Head of caudate nucleus (tissue), 42 donors: ENCODE results near the gene HRCT1.
"Not testable (repeated sequence)": the region's sequence is repeated elsewhere in the genome, so short reads cannot be mapped to it uniquely, and the experiment has no call there.

Source experiments
- DNase-seq, 42 donors: peaks; one replicate each; pipeline versions ENCODE4 v3.0.0 to v3.0.0-alpha.2; 2020 to 2021; ENCODE audit warnings: mixed read lengths in 7 of 42
- intact Hi-C: fragments of 100-400 bp; cut with DNase I; formaldehyde crosslinking; loops from one replicate; pipeline ENCODE4 v1.15.0; 2022

The HRCT1 gene

DNA sequence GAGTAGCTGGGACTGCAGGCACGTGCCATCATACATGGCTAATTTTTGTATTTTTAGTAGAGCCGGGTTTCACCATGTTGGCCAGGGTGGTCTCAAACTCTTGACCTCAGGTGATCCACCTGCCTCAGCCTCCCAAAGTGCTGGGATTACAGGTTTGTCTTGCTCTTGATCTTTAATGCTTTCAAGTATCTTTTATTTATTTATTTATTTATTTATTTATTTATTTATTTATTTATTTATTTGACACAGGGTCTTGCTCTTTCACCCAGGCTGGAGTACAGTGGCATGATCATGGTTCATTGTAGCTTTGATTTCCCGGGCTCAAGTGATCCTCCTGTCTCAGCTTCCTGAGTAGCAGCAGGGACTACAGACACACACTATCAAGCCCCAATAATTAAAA is 21.1 kb upstream of the HRCT1 start:
- intact Hi-C loops = loop anchor here (5.0 kb wide), 1 partner anchor 93 kb away; the partner anchor contains the start of gene NPR2
- not testable (repeated sequence) for DNase-seq

DNA sequence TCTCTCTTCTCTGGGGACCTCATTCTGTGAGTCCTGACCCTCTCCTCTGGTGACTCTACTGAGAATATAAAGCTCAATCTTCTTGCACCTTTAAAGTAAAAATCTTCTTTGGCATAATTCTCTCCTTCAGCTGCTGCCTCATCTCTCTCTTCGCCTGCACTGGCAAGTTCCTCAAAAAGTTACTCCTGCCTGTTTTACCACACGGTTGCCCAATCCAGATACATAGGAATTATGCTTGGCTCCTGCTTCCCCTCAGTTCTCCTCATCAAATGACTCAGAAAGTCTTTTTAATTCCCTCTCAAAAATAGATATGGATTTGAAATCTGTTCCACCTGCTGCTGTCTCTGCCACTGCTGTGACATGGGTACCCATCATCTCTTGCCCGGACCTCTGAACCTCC is 14.4 kb upstream of the HRCT1 start:
- DNase-seq = no peak
- intact Hi-C loops = no loop called here

DNA sequence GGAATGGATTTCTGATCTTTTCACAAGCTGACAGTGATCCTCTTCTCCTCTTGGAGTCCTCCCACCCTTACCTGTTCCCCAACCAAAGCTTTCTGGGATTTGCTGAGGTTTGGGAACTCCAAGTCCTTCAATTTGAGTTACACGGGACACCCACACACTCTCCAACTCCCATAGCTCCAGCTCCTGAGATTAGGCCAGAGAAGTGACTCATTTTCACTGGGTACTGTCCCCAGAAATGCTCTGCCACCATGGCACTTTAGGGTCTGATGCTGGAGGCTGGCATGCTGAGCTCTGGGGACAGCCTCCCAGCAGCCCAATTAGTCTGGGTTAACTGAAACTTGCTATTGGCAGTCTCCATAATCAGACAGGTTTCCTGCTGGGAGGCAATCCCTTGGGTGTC is 14.0 kb upstream of the HRCT1 start:
- intact Hi-C loops = no loop called here
- no peak for DNase-seq

DNA sequence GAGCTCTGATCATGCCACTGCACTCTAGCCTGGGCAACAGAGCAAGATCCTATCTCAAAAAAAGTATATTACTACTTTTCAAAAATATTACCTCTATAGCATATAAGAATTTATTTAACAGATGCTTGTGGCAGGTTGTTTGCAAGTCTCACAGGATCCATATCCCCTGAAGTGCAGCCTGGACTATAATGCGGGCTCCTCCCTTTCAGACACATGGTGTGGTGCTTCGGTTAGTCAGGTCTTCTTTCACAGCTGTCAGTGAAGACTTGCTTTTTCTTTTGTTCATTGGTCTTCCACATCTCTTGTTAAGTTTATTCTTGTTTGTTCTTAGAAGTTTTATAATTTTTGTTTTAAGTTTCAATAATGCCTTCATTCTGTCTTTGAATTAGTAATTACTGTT is 9.4 kb upstream of the HRCT1 start:
- DNase-seq = no peak
- intact Hi-C loops = no loop called here

DNA sequence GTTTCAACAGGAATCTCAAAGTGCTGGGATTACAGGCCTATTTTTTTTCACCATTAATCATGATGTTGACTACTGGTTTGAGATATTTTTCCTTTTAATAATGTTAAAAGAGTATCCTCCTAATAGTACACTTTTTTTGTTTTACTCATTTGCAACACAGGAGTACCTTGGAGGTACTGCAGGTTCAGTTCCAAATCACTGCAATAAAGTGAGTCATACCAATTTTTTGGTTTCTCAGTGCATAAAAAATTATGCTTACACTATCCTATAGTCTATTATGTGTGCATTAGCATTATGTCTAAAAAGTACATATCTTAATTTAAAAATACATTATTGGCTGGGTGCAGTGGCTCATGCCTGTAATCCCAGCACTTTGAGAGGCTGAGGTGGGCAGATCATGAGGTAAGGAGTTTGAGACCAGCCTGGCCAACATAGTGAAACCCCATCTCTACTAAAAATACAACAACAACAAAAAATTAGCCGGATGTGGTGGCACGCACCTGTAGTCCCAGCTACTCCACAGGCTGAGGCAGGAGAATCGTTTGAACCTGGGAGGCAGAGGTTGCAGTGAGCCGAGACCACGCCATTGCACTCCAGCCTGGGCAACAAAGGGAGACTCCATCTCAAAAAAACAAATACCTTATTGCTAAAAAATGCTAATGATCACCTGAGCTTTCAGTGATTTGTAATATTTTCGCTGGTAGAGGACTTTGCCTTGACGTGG is 8.5 kb upstream of the HRCT1 start:
- intact Hi-C loops, DNase-seq: not testable (repeated sequence)

DNA sequence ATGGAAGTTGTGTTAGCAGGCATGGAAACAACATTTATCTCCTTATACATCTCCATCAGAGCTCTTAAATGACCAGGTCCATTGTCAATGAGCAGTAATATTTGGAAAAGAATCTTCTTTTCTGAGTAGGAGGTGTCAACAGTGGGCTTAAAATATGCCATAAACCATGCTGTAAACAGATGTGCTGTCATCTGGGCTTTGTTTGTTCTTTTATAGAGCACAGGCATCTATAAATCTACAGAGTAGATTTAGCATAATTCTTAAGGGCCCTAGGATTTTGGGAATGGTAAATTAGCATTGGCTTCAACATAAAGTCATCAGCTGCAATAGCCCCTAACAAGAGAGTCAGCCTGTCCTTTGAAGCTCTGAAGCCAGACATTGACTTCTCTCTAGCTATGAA is 7.7 kb upstream of the HRCT1 start:
- no peak for DNase-seq
- intact Hi-C loops = no loop called here

DNA sequence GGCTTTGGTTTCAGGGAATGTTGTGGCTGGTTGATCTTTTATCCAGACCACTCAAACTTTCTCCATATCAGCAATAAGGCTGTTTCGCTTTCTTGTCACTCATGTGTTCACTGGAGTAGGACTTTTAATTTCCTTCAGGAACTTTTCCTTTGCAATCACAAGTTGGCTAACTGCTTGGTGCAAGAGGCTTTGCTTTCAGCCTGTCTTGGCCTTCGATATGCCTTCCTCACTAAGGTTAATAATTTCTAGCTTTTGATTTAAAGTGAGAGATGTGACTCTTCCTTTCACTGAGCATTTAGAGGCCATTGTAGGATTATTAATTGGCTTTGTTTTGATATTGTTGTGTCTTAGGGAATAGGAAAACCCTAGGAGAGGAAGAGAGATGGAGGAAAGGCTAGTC is 7.0 kb upstream of the HRCT1 start:
- intact Hi-C loops = no loop called here
- DNase-seq = no peak

DNA sequence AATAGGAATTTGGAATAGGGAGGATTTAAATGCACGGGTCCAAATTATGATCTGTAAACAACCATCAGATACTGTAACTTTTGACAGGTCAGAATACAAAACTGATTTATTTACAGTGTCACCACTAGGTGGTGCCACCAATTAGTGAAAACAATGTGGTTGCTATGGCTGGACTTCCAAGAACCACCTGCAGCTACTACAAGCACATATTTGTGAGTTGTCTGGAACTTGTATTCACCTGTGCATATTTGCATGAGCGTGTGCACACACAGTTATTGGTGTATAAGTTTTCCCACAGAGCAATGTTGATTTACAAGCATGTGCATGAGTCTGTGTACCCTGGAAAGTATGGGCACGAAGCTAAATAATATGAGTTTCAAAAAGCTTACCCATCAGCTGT is 3.0 kb upstream of the HRCT1 start:
- DNase-seq = peak in 9 of 42 donors; percentile 20 to 66 (median 40)
- intact Hi-C loops = no loop called here

DNA sequence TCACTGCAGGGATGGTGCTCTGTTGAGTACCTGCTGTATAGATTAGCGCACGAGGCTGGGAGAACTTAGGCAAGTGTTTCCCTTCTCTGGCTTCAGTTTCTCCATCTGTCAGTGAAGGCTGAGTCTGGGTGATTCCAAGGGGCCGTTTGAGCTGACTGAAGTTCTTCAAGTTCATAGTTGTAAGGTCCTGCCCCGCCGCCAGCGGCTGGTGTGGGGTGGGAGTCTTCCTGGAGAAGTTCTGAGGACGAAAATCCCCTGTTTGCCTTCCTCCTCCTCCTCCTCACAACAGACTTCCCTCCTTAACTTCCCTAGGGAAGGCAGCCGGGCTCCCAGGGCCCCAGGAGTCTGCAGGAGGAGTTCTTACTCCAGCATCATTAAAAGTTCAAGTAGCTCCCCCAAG is 1.7 kb upstream of the HRCT1 start:
- intact Hi-C loops = no loop called here
- no peak for DNase-seq

DNA sequence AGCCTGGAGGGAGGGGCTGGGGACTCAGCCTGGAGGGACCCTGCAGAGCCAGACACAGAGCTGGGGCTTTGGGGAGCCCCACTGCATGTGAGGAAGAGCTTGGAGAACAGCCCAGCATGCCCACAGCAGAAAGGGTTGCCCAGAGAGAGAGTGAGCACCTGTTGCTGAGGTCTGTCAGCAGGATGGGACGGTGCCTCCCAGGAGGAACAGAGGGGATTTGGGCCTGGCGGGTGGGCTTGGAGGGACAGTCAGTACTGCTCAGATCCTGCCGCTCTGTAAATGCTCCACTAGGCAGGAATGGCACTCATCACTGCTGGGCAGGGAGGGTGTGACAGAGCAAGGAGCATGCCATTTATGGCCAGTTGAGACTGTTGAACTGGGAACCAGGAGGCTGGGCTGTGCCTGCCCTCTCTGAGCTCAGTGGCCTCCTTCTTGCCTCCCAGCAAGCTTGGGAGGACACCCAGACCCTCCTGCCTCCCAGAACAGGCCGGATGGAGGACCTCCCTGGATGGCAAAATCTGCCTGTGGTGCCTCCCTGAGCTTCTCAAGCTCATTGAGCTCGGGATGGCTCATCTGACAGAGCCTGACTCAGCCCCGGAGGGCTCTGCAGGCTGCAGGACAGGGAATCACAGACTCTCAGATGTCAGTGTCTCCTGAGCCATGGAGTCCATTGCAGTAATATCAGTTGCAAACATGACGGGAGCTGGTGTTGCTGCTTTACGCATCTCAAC is 786 bp upstream of the HRCT1 start:
- intact Hi-C loops = no loop called here
- DNase-seq = no peak

DNA sequence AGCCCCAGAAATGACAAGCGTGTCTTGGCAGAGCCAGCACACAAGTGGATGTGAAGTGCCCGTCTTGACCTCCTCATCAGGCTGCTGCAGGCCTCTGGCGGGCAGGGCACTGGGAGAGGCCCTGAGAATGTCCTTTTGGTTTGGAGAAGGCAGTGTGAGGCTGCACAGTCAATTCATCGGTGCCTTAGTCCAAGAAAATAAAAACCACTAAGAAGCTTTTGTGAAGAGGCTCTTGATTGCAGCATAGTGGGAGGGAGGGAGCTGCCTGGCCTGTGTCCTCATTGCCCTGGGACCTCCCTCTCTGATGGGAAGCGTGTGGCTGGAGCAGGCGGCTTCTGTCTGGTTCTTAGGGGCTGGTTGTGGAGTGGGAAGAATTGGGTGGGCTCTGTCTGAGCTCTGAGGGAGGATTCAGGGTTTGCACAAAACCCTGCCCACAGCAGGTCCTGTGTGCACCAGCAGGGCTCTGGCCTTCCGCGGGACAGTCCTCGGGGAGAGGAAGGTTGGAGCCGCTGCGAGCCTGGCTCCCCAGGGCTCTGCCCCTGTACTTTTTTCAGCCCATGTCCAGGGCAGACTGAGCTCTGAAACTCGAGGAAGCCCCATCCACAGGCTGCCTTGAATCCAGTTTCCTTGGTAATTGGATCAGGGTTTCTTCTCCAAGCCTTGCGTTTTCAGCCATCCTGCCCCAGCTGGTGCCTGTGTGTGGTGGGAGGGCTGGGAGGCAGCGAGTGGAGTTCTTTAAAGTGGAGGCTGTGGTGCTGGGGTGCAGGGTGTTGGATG is 1.1 kb downstream of the HRCT1 start:
- peak in 1 of 42 donors; percentile 42 for DNase-seq
- intact Hi-C loops = no loop called here

DNA sequence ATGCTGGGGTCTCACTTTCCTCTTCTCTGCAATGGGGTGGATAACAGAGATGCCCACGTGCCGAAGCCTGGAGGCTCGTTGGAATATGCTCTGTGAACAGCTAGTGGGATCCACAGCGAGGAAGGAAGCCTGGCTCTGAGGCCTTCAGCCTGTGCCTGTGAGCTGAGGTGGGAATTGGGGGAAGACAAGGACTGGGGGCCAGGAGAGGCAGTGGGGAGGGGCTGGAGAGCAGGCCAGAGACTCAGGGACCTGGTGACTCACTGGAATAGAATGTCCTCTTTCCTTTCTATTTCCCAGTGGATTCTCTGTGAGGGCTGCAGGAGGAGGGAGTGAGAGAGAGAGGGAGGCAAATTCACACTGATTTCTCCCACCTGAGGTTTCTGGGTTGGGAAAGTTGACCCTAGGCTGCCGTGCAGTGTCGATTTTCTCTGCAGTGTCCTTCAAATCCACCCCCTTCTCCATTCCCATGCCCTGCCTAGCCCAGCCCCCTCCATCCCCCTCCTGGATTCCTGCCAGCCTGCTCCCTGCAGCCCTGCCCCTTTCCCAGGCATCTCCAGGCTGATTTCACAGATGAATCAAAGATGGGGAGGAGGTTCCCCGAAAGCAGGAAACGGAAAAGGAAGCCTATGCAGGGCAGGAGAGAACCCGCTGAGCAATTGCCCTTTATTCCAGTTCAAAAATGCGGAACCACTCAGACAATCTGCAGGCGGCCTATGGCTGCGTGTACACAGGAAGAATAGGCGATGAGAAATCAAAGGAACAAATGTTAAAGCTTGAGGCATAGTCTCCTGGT is 1.9 kb downstream of the HRCT1 start:
- peak in 1 of 42 donors; percentile 21 for DNase-seq
- intact Hi-C loops = no loop called here

DNA sequence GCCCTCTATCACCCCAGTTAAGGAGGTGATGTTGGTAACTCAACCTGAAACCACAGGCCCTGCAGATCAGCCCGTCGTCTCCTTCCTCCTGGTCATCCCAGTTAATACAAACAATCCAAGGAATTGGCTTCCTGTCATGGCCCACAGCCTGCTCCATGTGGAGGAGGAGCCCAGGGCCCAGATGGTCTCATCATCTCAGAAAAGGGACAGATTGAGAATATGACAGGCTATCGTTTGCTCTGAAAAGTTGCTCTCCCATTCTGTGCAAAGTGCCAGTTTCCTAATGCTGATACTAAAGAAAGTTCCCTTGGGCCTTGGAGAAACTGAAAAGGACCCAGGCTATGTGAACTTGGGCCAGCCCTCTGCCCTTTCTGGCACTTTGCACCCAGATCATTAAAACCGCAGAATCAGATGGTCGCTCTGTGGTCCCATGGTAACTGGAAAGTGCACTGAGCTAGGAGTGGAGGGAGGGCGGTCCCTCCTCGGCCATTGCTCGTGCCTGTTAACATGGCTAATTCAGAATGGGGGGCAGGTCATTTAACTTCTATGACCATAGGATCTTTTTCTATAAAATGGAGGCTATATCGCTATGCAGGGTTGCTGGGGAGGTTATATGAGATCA is 2.6 kb downstream of the HRCT1 start:
- intact Hi-C loops = no loop called here
- DNase-seq = no peak

DNA sequence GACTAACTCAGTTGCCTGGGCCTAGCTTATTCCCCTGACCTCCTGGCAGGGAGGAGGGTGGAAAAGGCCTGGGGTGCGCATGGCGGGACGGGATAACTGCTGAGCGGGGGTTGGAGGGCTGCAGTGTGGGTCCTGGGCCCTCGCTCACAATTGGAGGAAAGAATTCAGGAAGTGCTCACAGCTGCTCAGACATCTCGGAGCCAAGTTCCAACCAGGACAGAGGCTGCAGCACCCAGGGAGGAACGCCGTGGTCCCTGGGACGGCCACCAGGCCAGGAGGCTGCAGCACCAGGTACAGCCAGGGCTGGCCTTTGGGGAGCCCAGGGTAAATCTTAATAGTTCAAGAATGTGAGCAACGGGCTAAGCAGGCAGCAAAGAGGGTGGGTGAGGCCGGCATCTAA is 3.3 kb downstream of the HRCT1 start, which contains the start of gene SPAAR:
SPAAR (plus strand) TSS at position 217 of the 400 bp plus-strand sequence. CDS start 974 bp downstream, outside the sequence.
- DNase-seq = no peak
- intact Hi-C loops = no loop called here

DNA sequence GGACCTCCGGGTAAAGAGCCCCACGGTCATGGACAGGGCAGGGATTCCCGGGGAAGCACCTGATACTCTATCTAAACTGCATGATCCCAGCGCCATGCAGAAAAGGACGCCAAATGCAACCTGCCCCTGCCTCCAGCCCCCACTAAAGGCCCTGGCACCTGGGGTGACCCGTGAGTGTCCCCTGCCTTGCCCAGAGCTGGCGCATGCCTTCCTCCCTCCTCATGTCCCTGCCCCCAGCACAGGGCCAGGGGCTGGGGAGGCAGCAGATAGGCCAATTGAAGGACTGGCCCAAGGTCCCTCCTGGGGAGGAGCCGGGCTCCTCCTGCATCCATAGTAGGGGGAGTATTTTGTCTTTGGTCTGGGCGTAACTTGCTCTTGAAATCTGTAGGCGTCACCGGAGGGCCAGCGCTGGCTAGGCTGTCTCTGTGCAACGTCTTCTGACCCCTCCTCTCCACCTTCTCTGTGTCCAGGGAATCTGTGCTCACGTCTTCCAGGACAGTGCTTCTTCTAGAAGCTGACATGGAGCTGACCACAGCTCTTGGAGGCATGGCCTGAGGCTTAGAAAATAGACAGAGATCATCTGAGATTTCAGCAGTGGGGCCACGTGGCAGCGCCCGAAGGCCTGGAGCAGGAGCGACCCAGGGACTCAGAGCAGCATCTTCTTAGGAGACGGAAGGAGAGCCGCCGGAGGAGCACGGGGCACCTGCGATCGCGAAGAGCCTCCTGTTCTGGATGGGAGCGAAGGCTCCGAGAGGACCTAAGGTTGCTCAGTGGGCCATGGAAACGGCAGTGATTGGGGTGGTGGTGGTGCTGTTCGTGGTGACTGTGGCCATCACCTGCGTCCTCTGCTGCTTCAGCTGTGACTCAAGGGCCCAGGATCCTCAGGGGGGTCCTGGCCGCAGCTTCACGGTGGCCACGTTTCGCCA is 3.9 kb downstream of the HRCT1 start:
- no peak for DNase-seq
- intact Hi-C loops = no loop called here

DNA sequence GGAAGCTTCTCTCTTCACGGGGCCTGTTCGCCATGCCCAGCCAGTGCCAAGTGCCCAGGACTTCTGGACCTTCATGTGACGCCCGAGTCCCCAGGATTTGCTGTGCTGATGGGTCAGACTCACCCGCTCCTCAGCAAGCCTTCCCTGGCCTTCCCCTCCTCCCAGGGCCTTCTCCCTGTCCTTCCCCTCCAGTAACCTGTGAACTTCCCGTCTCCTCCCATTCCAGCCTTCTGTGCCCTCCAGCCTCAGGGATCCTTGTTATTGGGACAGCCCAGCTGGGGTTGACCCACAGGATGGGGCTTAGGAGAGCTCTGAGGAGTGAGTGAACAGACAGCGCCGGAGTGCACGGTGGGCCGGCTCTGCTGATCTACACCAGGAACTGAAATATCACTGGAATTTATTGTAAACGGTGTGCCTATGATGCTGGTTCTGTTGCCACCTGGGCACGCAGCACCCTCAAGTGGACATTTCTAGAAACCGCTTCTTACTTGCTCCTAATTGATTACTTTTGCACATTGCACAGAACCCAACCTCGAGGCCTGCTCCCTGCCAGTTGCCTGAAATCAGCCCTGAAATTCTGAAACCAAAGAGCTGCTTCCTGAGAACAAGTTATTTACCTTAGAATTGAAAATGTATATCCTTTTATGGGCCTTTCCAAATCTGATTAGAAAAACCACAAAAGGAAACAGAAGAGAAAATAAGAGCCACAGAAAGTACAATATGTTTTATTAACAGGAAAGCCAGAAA is 4.8 kb downstream of the HRCT1 start:
- DNase-seq = no peak
- intact Hi-C loops = no loop called here

DNA sequence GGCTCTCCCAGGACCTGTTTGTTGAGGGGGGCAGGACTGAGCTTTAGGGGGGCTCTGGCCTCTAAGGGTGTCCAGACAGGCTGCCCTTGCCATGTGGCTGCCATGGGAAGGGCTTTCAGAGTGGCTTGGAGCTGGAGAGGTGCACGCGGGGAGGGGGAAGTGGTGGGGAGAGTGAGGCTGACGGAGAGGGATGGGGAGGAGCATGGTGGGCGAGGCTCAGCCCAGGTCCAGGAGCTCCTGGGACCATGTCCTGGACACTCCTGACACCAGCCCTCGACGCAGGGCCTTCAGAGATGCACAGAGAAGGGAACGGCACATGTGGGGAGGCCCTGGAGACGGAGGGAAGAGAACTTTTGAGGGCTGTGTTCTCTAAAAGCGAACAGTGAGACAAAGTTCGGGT is 5.7 kb downstream of the HRCT1 start:
- no peak for DNase-seq
- intact Hi-C loops = no loop called here
